ENCODE results near the gene NTNG2. TPM values are rescaled to one million over a fixed set of nuclear protein-coding genes. Genes with fewer than 3 reads are reported as not detected.

Gene NTNG2
- total and polyA plus RNA-seq, 2 donors (not counting 1 experiment from before 2014, with no cell fraction given) = 5.0 to 6.6 TPM

- Histone ChIP-seq H3K4me2 (replicated peaks; ENCODE audit: low read depth, low read length, poor library complexity, severe bottlenecking) (no peak overlapping the region), H2AFZ (ENCODE audit: insufficient read depth, low read depth, low read length, poor library complexity, severe bottlenecking) (no peak overlapping the region), H3K9me3 (ENCODE audit: control extremely low read depth in 1 of 3, control insufficient read depth in 2 of 3, insufficient read depth in 1 of 3, low read length in 2 of 3) (no peaks in the 10 kb centered on the region), H3K27ac (ENCODE audit: low read length in 2 of 2) (no peak overlapping the region), H4K20me1 (ENCODE audit: control insufficient read depth, insufficient read depth, low read length, poor library complexity, severe bottlenecking) (no peaks in the 10 kb centered on the region), H3K4me3 (ENCODE audit: control extremely low read depth in 1 of 5, extremely low read depth in 1 of 5, insufficient read depth in 1 of 5, low read depth in 2 of 5, low read length in 4 of 5) (no peak overlapping the region), H3K79me2 (ENCODE audit: control insufficient read depth, insufficient read depth, low read length) (no peaks in the 10 kb centered on the region), H3K9ac (ENCODE audit: low read length) (no peak overlapping the region), H3K36me3 (replicated peaks in 1 of 2; ENCODE audit: control extremely low read depth in 1 of 2, control insufficient read depth in 1 of 2, extremely low read depth in 1 of 2, insufficient read depth in 2 of 2, low read length in 1 of 2) (no peaks in the 10 kb centered on the region), H3K4me1 (ENCODE audit: control insufficient read depth in 2 of 2, insufficient read depth in 2 of 2, low read length in 2 of 2) (no peaks in the 10 kb centered on the region), H3K27me3 (replicated peaks in 1 of 4; ENCODE audit: control extremely low read depth in 1 of 4, control insufficient read depth in 3 of 4, insufficient read depth in 4 of 4, low read length in 3 of 4) (peaks cover 0 to 10% (median 0%) of the 10 kb centered on the region in 4 experiments)
- no peaks in the 10 kb centered on the region for H3K4me1 Mint-ChIP-seq
- intact Hi-C loops (cut with micrococcal nuclease) = no loop called here
- TF ChIP-seq CTCF (IDR thresholded peaks at IDR 0.05) = no peak
- H3K27ac Mint-ChIP-seq = no peak overlapping the region
- peaks cover 2% of the 10 kb centered on the region for H3K9me3 Mint-ChIP-seq (ENCODE audit: insufficient read depth)
- ChIA-PET CTCF (no interaction called here), POLR2A (no interaction called here)
- 94% methylated on average over 7 of the region's 10 CpGs for WGBS (ENCODE audit: insufficient coverage)
- DNase-seq = no peak
- no peak overlapping the region for H3K4me3 Mint-ChIP-seq
- H3K27me3 Mint-ChIP-seq = peaks cover 25% of the 10 kb centered on the region
- no peak for ATAC-seq (ENCODE audit: low read depth)
Observed at GRCh38 chr9:132216861-132217619, 55.2 kb downstream of the NTNG2 start.

- ChIA-PET CTCF (interaction anchor here (1.6 kb wide), 1 partner anchor 18 kb away, joined by 6 read pairs; no protein-coding TSS in a partner anchor), POLR2A (no interaction called here)
- peaks cover 2% of the 10 kb centered on the region for H3K9me3 Mint-ChIP-seq (ENCODE audit: insufficient read depth)
- no peak overlapping the region for H3K4me3 Mint-ChIP-seq
- TF ChIP-seq CTCF (IDR thresholded peaks at IDR 0.05) (no peak), EZH2 (IDR thresholded peaks at IDR 0.05; ENCODE audit: borderline replicate concordance, insufficient read depth, low read depth, low read length, poor library complexity, severe bottlenecking) (no peak)
- Histone ChIP-seq H3K4me2 (replicated peaks; ENCODE audit: low read depth, low read length, poor library complexity, severe bottlenecking) (no peak overlapping the region), H3K9ac (ENCODE audit: low read length) (no peak overlapping the region), H3K79me2 (ENCODE audit: control insufficient read depth, insufficient read depth, low read length) (no peaks in the 10 kb centered on the region), H2AFZ (ENCODE audit: insufficient read depth, low read depth, low read length, poor library complexity, severe bottlenecking) (no peak overlapping the region), H3K4me1 (ENCODE audit: control insufficient read depth in 2 of 2, insufficient read depth in 2 of 2, low read length in 2 of 2) (no peaks in the 10 kb centered on the region), H3K27me3 (replicated peaks in 1 of 4; ENCODE audit: control extremely low read depth in 1 of 4, control insufficient read depth in 3 of 4, insufficient read depth in 4 of 4, low read length in 3 of 4) (peaks cover 0 to 11% (median 0%) of the 10 kb centered on the region in 4 experiments), H3K9me3 (ENCODE audit: control extremely low read depth in 1 of 3, control insufficient read depth in 2 of 3, insufficient read depth in 1 of 3, low read length in 2 of 3) (no peaks in the 10 kb centered on the region), H3K27ac (ENCODE audit: low read length in 2 of 2) (no peak overlapping the region), H4K20me1 (ENCODE audit: control insufficient read depth, insufficient read depth, low read length, poor library complexity, severe bottlenecking) (no peaks in the 10 kb centered on the region), H3K4me3 (ENCODE audit: control extremely low read depth in 1 of 5, extremely low read depth in 1 of 5, insufficient read depth in 1 of 5, low read depth in 2 of 5, low read length in 4 of 5) (no peak overlapping the region), H3K36me3 (replicated peaks in 1 of 2; ENCODE audit: control extremely low read depth in 1 of 2, control insufficient read depth in 1 of 2, extremely low read depth in 1 of 2, insufficient read depth in 2 of 2, low read length in 1 of 2) (no peaks in the 10 kb centered on the region)
- peaks cover 24% of the 10 kb centered on the region for H3K27me3 Mint-ChIP-seq
- DNase-seq (no peak), ATAC-seq (ENCODE audit: low read depth) (no peak)
- H3K4me1 Mint-ChIP-seq = no peaks in the 10 kb centered on the region
- intact Hi-C loops (cut with micrococcal nuclease) = no loop called here
- 66% methylated on average over 4 of the region's 8 CpGs for WGBS (ENCODE audit: insufficient coverage)
- no peak overlapping the region for H3K27ac Mint-ChIP-seq
Observed at GRCh38 chr9:132218208-132218607, 56.4 kb downstream of the NTNG2 start.
